GM21381 (cell line): ENCODE measurements around the gene KDM4C.
A peak's percentile ranks its signal among the peaks of the same experiment; 100 is the strongest.
"Not testable (repeated sequence)": the region's sequence is repeated elsewhere in the genome, so short reads cannot be mapped to it uniquely, and the experiment has no call there.

Experiments
- ATAC-seq: cut with Tn5 transposase; IDR thresholded peaks from one replicate; pipeline ENCODE4 v1.9.1; 2021; ENCODE audit warnings: mild to moderate bottlenecking, moderate library complexity; ENCODE audit not compliant: unreplicated experiment

KDM4C gene

GRCh38 chr9:6763244-6763643 lies 5.5 kb downstream of the KDM4C start:
- no peak for ATAC-seq

- ATAC-seq: no peak
Observed at GRCh38 chr9:6764011-6764410, 6.2 kb downstream of the KDM4C start.

GRCh38 chr9:6764523-6764922 lies 6.8 kb downstream of the KDM4C start:
- no peak for ATAC-seq

GRCh38 chr9:6764950-6765349 lies 7.2 kb downstream of the KDM4C start:
- ATAC-seq: no peak

GRCh38 chr9:6765396-6765795 lies 7.6 kb downstream of the KDM4C start:
- ATAC-seq: no peak

- no peak for ATAC-seq
Observed at GRCh38 chr9:6766606-6767005, 8.8 kb downstream of the KDM4C start.

GRCh38 chr9:6768587-6768986 lies 10.8 kb downstream of the KDM4C start:
- ATAC-seq: not testable (repeated sequence)

GRCh38 chr9:6771722-6772121 lies 13.9 kb downstream of the KDM4C start:
- ATAC-seq: no peak

GRCh38 chr9:6777213-6777902 lies 19.6 kb downstream of the KDM4C start:
- ATAC-seq: peak; percentile 34

GRCh38 chr9:6779417-6780241 lies 21.9 kb downstream of the KDM4C start:
- no peak for ATAC-seq

GRCh38 chr9:6780690-6781089 lies 22.9 kb downstream of the KDM4C start:
- ATAC-seq: no peak

GRCh38 chr9:6781476-6781875 lies 23.7 kb downstream of the KDM4C start:
- no peak for ATAC-seq

- ATAC-seq: no peak
Observed at GRCh38 chr9:6782345-6782744, 24.6 kb downstream of the KDM4C start.

- ATAC-seq: no peak
Observed at GRCh38 chr9:6782981-6783380, 25.2 kb downstream of the KDM4C start.

GRCh38 chr9:6783753-6784152 lies 26.0 kb downstream of the KDM4C start:
- no peak for ATAC-seq

GRCh38 chr9:6785682-6786081 lies 27.9 kb downstream of the KDM4C start:
- no peak for ATAC-seq

GRCh38 chr9:6787793-6788161 lies 30.0 kb downstream of the KDM4C start:
- ATAC-seq: no peak

GRCh38 chr9:6788162-6789016 lies 30.6 kb downstream of the KDM4C start:
- no peak for ATAC-seq

- ATAC-seq: not testable (repeated sequence)
Observed at GRCh38 chr9:6789017-6789338, 31.2 kb downstream of the KDM4C start.

- no peak for ATAC-seq
Observed at GRCh38 chr9:6790866-6791265, 33.1 kb downstream of the KDM4C start.

- ATAC-seq: peak; percentile 71
Observed at GRCh38 chr9:6793203-6793602, 35.4 kb downstream of the KDM4C start.

GRCh38 chr9:6794936-6795335 lies 37.2 kb downstream of the KDM4C start:
- no peak for ATAC-seq
